Smooth muscle cell (in vitro differentiated cells): ENCODE measurements around the gene DIPK1A. TPM values are rescaled to one million over a fixed set of nuclear protein-coding genes. Genes with fewer than 3 reads are reported as not detected.
"Not testable (repeated sequence)": the region's sequence is repeated elsewhere in the genome, so short reads cannot be mapped to it uniquely, and the experiment has no call there.

Experiments
- DNase-seq: peaks from one replicate; lab custom pipeline; 2025; ENCODE audit not compliant: unreplicated experiment; lab: John Stamatoyannopoulos, UW
- H2AFZ ChIP-seq: fragments of 200-600 bp; sonication (generic); 2 replicates; pipeline ENCODE4 v1.6.0; 2016; ENCODE audit warnings: antibody characterized with exemption, low read depth, mild to moderate bottlenecking
- H3F3A ChIP-seq: fragments of 200-600 bp; sonication (generic); 2 replicates; pipeline ENCODE4 v1.6.0; 2017; ENCODE audit warnings: antibody characterized with exemption, low read depth
- H3K27ac ChIP-seq: fragments of 200-600 bp; sonication (generic); 2 replicates; pipeline ENCODE4 v1.5.1; 2016; ENCODE audit warnings: low read depth, mild to moderate bottlenecking
- H3K27me3 ChIP-seq: fragments of 200-600 bp; sonication (generic); 2 replicates; pipeline ENCODE4 v1.6.1; 2016; ENCODE audit warnings: low read depth, mild to moderate bottlenecking
- H3K36me3 ChIP-seq: fragments of 200-600 bp; sonication (generic); 2 replicates; pipeline ENCODE4 v1.5.1; 2016; ENCODE audit warnings: low read depth
- H3K4me1 ChIP-seq: fragments of 200-600 bp; sonication (generic); 2 replicates; pipeline ENCODE4 v1.5.1; 2016; ENCODE audit warnings: low read depth
- H3K4me2 ChIP-seq: fragments of 200-600 bp; sonication (generic); 2 replicates; pipeline ENCODE4 v1.6.0; 2016; ENCODE audit warnings: mild to moderate bottlenecking
- H3K4me3 ChIP-seq: fragments of 200-600 bp; sonication (generic); 2 replicates; pipeline ENCODE4 v1.5.1; 2016; ENCODE audit warnings: mild to moderate bottlenecking
- H3K79me2 ChIP-seq: fragments of 200-600 bp; sonication (generic); 2 replicates; pipeline ENCODE4 v1.6.0; 2016; ENCODE audit warnings: low read depth, mild to moderate bottlenecking
- H3K9ac ChIP-seq: fragments of 200-600 bp; sonication (generic); 2 replicates; pipeline ENCODE4 v1.6.0; 2016; ENCODE audit warnings: low read depth
- H3K9me3 ChIP-seq: fragments of 200-600 bp; sonication (generic); replicated peaks from 2 replicates; pipeline ENCODE4 v1.5.1; 2016; ENCODE audit warnings: low read depth
- H4K20me1 ChIP-seq: fragments of 200-600 bp; sonication (generic); 2 replicates; pipeline ENCODE4 v1.6.0; 2016; ENCODE audit warnings: low read depth
- WGBS: methylation state at CpG from one replicate; pipeline ENCODE4 v1.1.7; 2016; ENCODE audit warnings: low lambda C conversion rate; 5-methylcytosine and 5-hydroxymethylcytosine counted together
- polyA plus RNA-seq: library from polyadenylated mRNA; unstranded; fragments of >200 nt; fragmentation: Nextera tagmentation; extraction: Ambion mirVana; gene quantifications from 2 replicates; pipeline ENCODE4 v1.2.1, GENCODE V29; 2016
- total RNA-seq: library from RNA; depleted of rRNA; stranded (reverse); fragments of >200 nt; gene quantifications from 2 replicates; pipeline ENCODE4 v1.2.3, GENCODE V29; 2014
- TF ChIP-seq, protein P1 (sequence below): fragments of 200-600 bp; sonication (generic); IDR thresholded peaks from 2 replicates; pipeline ENCODE4 v1.5.1; 2017; ENCODE audit warnings: borderline replicate concordance, mild to moderate bottlenecking, antibody characterized with exemption; ENCODE audit not compliant: insufficient read depth, poor library complexity, severe bottlenecking

DIPK1A gene
- total and polyA plus RNA-seq, 2 experiments from 2014 or later = 7.3 to 8.3 TPM

DNA sequence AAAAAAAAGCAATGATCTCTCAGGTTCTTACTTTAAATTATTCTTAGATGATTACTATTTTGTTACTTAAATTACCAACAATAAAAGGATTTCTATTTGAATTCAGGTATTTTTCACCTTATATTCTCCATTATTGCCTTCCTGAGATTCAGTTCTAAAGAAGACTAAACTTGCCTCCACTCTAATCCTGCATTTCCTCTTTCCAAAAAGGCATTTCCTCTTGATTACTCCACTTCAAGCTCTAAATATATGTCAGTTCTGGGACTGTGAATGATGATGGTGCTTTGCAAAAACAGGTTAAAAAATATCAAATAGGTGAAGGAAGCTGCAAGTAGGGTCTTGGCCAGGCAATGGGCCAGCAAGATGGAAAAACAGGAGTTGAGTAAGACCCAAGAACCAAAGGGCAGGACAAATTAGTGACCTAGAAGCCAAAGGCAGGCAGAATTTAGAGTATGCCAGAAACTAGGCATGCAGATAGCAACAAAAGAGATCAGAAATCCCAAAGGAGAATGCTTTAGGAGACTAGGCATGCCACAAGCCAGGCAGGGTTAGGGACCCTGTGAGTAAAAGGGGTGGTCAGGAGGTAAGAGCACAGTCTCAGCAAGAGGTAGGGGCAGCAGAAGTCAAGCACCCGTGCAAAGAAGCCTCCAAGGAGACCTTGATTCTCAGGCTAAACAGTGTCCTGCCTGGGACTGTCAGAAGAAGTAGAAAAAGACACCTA is 11.3 kb upstream of the DIPK1A start:
- Histone ChIP-seq H3K4me3 (no peak overlapping the region), H3F3A (no peaks in the 10 kb centered on the region), H3K9ac (no peak overlapping the region), H3K36me3 (no peaks in the 10 kb centered on the region), H3K27ac (no peak overlapping the region), H4K20me1 (no peaks in the 10 kb centered on the region), H2AFZ (peak overlapping the region; percentile 79), H3K9me3 (no peaks in the 10 kb centered on the region), H3K79me2 (no peaks in the 10 kb centered on the region), H3K4me2 (peak overlapping the region; percentile 6), H3K4me1 (peaks cover 2% of the 10 kb centered on the region), H3K27me3 (no peaks in the 10 kb centered on the region)
- TF ChIP-seq, protein P1, sequence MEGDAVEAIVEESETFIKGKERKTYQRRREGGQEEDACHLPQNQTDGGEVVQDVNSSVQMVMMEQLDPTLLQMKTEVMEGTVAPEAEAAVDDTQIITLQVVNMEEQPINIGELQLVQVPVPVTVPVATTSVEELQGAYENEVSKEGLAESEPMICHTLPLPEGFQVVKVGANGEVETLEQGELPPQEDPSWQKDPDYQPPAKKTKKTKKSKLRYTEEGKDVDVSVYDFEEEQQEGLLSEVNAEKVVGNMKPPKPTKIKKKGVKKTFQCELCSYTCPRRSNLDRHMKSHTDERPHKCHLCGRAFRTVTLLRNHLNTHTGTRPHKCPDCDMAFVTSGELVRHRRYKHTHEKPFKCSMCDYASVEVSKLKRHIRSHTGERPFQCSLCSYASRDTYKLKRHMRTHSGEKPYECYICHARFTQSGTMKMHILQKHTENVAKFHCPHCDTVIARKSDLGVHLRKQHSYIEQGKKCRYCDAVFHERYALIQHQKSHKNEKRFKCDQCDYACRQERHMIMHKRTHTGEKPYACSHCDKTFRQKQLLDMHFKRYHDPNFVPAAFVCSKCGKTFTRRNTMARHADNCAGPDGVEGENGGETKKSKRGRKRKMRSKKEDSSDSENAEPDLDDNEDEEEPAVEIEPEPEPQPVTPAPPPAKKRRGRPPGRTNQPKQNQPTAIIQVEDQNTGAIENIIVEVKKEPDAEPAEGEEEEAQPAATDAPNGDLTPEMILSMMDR = no peak
- WGBS = 45% methylated on average over 1 of the region's 1 CpG
- no peak for DNase-seq

DNA sequence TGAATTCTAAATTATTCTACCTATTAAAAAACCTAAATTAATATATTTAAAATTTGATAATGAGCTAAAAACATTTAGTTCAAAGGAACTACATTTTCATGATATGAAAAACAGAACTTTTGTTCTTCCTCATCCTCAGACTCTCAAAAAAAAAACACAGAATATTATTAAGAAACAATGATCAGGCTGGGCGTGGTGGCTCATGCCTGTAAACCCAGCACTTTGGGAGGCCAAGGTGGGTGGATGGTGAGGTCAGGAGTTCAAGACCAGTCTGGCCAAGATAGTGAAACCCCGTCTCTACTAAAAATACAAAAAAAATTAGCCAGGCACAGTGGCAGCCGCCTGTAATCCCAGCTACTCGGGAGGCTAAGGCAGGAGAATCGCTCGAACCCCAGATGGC is 10.7 kb upstream of the DIPK1A start:
- not testable (repeated sequence) for H3K27ac ChIP-seq, H3K4me3 ChIP-seq, H4K20me1 ChIP-seq, H3K9ac ChIP-seq, H3K9me3 ChIP-seq, H3K27me3 ChIP-seq, H3F3A ChIP-seq, H3K36me3 ChIP-seq, H3K79me2 ChIP-seq, DNase-seq, H3K4me1 ChIP-seq
- WGBS = 50% methylated on average over 6 of the region's 6 CpGs
- Histone ChIP-seq H3K4me2 (peak overlapping the region; percentile 6), H2AFZ (peak overlapping the region; percentile 79)

DNA sequence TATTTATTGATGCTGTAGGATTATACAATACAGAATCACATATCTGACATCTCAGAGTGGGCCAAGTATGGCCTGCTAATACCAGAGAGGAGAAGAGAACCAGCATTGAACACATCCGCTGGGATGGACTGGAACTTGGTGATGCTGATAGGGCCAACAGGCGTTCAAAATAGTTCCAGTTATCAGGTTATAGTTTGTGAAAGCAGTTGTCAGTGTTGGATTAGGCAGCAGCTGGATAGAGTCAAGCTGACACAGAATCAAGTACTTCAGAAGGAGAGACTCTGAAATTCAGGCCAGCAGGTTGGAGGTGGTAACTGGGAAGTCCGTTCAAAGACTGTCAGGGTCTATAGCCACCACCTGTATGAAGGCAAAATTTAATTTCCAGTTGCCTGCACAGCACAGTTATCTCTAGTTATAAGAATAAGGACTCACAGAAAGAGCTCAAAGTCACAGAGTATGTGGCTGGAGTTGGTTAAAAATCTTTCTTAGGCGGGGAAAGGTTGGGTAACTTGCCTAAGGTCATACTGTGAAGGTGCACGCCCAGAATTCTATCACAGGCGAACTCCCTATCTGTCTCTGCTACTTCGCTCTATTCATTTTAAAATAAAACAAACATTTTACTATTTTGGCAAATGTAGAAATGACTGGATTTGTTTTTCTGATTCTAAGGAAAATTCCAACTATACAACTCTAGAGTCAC is 9.9 kb upstream of the DIPK1A start:
- no peaks in the 10 kb centered on the region for H3K27me3 ChIP-seq
- H3K4me3 ChIP-seq = no peak overlapping the region
- H3F3A ChIP-seq = no peaks in the 10 kb centered on the region
- H3K4me2 ChIP-seq = no peak overlapping the region
- H4K20me1 ChIP-seq = no peaks in the 10 kb centered on the region
- H3K27ac ChIP-seq = no peak overlapping the region
- H3K36me3 ChIP-seq = no peaks in the 10 kb centered on the region
- H3K4me1 ChIP-seq = peaks cover 2% of the 10 kb centered on the region
- H3K9ac ChIP-seq = no peak overlapping the region
- no peak overlapping the region for H2AFZ ChIP-seq
- no peaks in the 10 kb centered on the region for H3K79me2 ChIP-seq
- WGBS = 90% methylated on average over 7 of the region's 7 CpGs
- no peaks in the 10 kb centered on the region for H3K9me3 ChIP-seq
- DNase-seq = no peak
- TF ChIP-seq, protein P1 = no peak

DNA sequence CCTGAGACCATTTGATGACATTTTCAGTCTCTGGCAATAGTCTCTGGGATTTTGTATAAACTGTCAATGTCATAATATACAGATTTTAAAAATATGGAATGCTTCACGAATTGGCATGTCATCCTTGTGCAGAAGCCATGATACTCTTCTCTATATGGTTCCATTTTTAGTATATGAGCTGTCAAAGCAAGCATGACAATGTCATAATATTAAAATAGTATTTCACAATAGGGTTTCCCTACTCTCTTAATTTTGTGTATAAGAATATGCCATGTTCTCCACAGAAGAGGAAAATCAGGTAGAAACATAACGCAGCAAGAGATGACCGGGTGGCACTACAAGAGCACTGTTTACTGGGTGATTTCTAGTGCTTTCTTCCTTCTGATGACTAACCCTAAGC is 8.3 kb upstream of the DIPK1A start:
- TF ChIP-seq, protein P1 = no peak
- Histone ChIP-seq H3K79me2 (no peaks in the 10 kb centered on the region), H3K27me3 (no peaks in the 10 kb centered on the region), H3K4me3 (no peak overlapping the region), H3K27ac (no peak overlapping the region), H2AFZ (no peak overlapping the region), H3F3A (no peaks in the 10 kb centered on the region), H4K20me1 (no peaks in the 10 kb centered on the region), H3K4me1 (peaks cover 2% of the 10 kb centered on the region), H3K9me3 (no peaks in the 10 kb centered on the region), H3K36me3 (no peaks in the 10 kb centered on the region), H3K4me2 (no peak overlapping the region), H3K9ac (no peak overlapping the region)
- 82% methylated on average over 3 of the region's 3 CpGs for WGBS
- DNase-seq = no peak
